IPS-18c (cell line): ENCODE measurements around the gene PPHLN1.
"Not testable (repeated sequence)": the region's sequence is repeated elsewhere in the genome, so short reads cannot be mapped to it uniquely, and the experiment has no call there.

ENCODE experiments used
- H3K4me3 ChIP-seq: 2 replicates; pipeline ENCODE4 v1.7.0; 2013; ENCODE audit warnings: low read depth, mild to moderate bottlenecking, low read length, moderate library complexity; ENCODE audit not compliant: insufficient read depth
- H3K9me3 ChIP-seq: one replicate; pipeline ENCODE4 v1.6.1; 2013; ENCODE audit warnings: mild to moderate bottlenecking, low read length, moderate library complexity; ENCODE audit not compliant: control insufficient read depth, insufficient read depth

Gene PPHLN1

GRCh38 chr12:42350021-42350407 lies 24.0 kb downstream of the PPHLN1 start:
- not testable (repeated sequence) for H3K9me3 ChIP-seq, H3K4me3 ChIP-seq

- no peak overlapping the region for H3K4me3 ChIP-seq
Observed at GRCh38 chr12:42356344-42356743, 30.4 kb downstream of the PPHLN1 start.

GRCh38 chr12:42360747-42361403 lies 34.9 kb downstream of the PPHLN1 start:
- Histone ChIP-seq H3K9me3 (no peaks in the 10 kb centered on the region), H3K4me3 (no peak overlapping the region)

More at GRCh38 chr12:42356344-42356743, 30.4 kb downstream of the PPHLN1 start:
- no peaks in the 10 kb centered on the region for H3K9me3 ChIP-seq

GRCh38 chr12:42361909-42362646 lies 36.1 kb downstream of the PPHLN1 start:
- no peak overlapping the region for H3K4me3 ChIP-seq

GRCh38 chr12:42362647-42363260 lies 36.8 kb downstream of the PPHLN1 start:
- no peaks in the 10 kb centered on the region for H3K9me3 ChIP-seq
- no peak overlapping the region for H3K4me3 ChIP-seq

More at GRCh38 chr12:42361909-42362646, 36.1 kb downstream of the PPHLN1 start:
- no peaks in the 10 kb centered on the region for H3K9me3 ChIP-seq

GRCh38 chr12:42364692-42365091 lies 38.7 kb downstream of the PPHLN1 start:
- H3K4me3 ChIP-seq, result no peak overlapping the region

GRCh38 chr12:42365486-42365885 lies 39.5 kb downstream of the PPHLN1 start:
- no peaks in the 10 kb centered on the region for H3K9me3 ChIP-seq
- H3K4me3 ChIP-seq, result no peak overlapping the region

More at GRCh38 chr12:42364692-42365091, 38.7 kb downstream of the PPHLN1 start:
- H3K9me3 ChIP-seq, result no peaks in the 10 kb centered on the region

GRCh38 chr12:42370013-42370412 lies 44.0 kb downstream of the PPHLN1 start:
- Histone ChIP-seq H3K4me3 (no peak overlapping the region), H3K9me3 (no peaks in the 10 kb centered on the region)

- H3K4me3 ChIP-seq, result no peak overlapping the region
- H3K9me3 ChIP-seq, result no peaks in the 10 kb centered on the region
Observed at GRCh38 chr12:42372154-42372791, 46.3 kb downstream of the PPHLN1 start.

- Histone ChIP-seq H3K9me3 (no peaks in the 10 kb centered on the region), H3K4me3 (no peak overlapping the region)
Observed at GRCh38 chr12:42373669-42374068, 47.7 kb downstream of the PPHLN1 start.

GRCh38 chr12:42380733-42381132 lies 54.8 kb downstream of the PPHLN1 start:
- Histone ChIP-seq H3K9me3 (no peaks in the 10 kb centered on the region), H3K4me3 (no peak overlapping the region)

- Histone ChIP-seq H3K4me3 (no peak overlapping the region), H3K9me3 (no peaks in the 10 kb centered on the region)
Observed at GRCh38 chr12:42382013-42382696, 56.2 kb downstream of the PPHLN1 start.

DNA sequence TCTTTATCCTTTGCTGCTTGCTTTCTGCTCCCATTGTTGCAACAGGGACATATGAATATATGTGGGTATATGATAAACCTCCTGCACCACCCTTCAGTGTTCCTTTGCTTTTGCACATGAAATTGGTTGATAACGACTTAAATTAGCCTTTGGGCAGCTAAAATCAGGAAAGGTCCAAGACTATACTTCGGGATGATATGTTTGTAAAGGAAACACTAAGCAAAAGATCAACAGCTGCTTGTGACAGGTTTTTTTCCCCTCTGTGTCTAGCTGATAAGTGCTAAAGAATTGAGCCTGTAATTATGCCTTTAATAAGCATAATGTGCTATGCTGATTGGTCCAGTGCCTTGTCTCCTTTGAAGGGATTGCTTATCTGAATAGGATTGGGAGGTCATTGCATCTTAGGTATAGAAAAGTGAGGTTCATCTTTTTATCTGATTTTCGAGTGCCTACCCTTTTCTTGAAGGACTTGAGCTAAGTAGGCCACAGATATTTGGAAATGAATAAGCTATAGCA lies 59.4 kb downstream of the PPHLN1 start:
- Histone ChIP-seq H3K4me3 (no peak overlapping the region), H3K9me3 (no peaks in the 10 kb centered on the region)

DNA sequence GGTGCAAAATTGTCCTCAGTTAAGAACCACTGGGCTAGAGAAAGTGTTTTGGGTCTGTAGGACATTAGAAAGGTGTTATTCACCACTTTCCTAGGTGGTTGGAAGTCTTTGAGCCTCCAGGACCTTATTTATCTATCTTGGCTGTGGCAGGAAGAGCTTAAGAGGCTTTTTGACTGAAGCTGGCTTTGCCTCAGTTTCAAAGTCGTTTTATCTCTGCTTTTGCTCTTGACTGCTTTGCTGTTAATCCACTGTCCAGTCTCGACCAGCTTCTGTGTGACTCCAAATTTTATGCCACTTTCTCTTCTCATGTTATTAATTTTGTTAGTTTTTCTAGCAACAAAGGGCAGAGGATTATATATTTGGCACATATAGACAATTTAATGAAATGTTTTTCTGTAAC lies 60.3 kb downstream of the PPHLN1 start:
- Histone ChIP-seq H3K9me3 (no peaks in the 10 kb centered on the region), H3K4me3 (no peak overlapping the region)

DNA sequence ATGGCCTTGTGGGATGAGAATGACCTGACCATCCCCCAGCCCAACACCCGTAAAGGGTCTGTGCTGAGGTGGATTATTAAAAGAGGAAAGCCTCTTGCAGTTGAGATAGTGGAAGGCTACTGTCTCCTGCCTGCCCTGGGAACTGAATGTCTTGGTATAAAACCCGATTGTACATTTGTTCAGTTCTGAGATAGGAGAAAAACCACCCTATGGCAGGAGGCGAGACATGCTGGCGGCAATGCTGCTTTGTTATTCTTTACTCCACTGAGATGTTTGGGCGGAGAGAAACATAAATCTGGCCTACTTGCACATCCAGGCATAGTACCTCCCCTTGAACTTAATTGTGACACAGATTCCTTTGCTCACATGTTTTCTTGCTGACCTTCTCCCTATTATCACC lies 62.1 kb downstream of the PPHLN1 start:
- not testable (repeated sequence) for H3K9me3 ChIP-seq, H3K4me3 ChIP-seq

GRCh38 chr12:42394429-42394828 lies 68.5 kb downstream of the PPHLN1 start:
- H3K4me3 ChIP-seq, result no peak overlapping the region

More at GRCh38 chr12:42394429-42394828, 68.5 kb downstream of the PPHLN1 start:
- no peaks in the 10 kb centered on the region for H3K9me3 ChIP-seq
